Measurements from ENCODE around the gene CLDN22.

Gene CLDN22

GRCh38 chr4:183291070-183291469, 29.0 kb downstream of the CLDN22 start:
- no peaks in the 10 kb centered on the region for H3K9me3 Mint-ChIP-seq
- H3K27me3 Mint-ChIP-seq, result no peaks in the 10 kb centered on the region
- H3K4me1 Mint-ChIP-seq, result no peaks in the 10 kb centered on the region
- no peak overlapping the region for H3K27ac Mint-ChIP-seq
- ATAC-seq (replicated peaks) (no peak), DNase-seq (no peak)
- no peaks in the 10 kb centered on the region for H3K36me3 Mint-ChIP-seq
- H3K4me3 Mint-ChIP-seq, result no peak overlapping the region

- no peaks in the 10 kb centered on the region for H3K27me3 Mint-ChIP-seq
- no peaks in the 10 kb centered on the region for H3K9me3 Mint-ChIP-seq
- H3K4me3 Mint-ChIP-seq, result no peak overlapping the region
- H3K36me3 Mint-ChIP-seq, result no peaks in the 10 kb centered on the region
- H3K4me1 Mint-ChIP-seq, result no peaks in the 10 kb centered on the region
- no peak overlapping the region for H3K27ac Mint-ChIP-seq
- DNase-seq (no peak), ATAC-seq (replicated peaks) (no peak)
Measured at GRCh38 chr4:183289688-183290087, 30.4 kb downstream of the CLDN22 start.

GRCh38 chr4:183288955-183289354, 31.1 kb downstream of the CLDN22 start:
- no peaks in the 10 kb centered on the region for H3K4me1 Mint-ChIP-seq
- no peak overlapping the region for H3K27ac Mint-ChIP-seq
- ATAC-seq (replicated peaks) (peak; percentile 29 to 36), DNase-seq (no peak)
- no peaks in the 10 kb centered on the region for H3K27me3 Mint-ChIP-seq
- no peaks in the 10 kb centered on the region for H3K36me3 Mint-ChIP-seq
- no peaks in the 10 kb centered on the region for H3K9me3 Mint-ChIP-seq
- H3K4me3 Mint-ChIP-seq, result no peak overlapping the region

- Mint-ChIP-seq H3K36me3 (no peaks in the 10 kb centered on the region), H3K27ac (no peak overlapping the region), H3K4me1 (no peaks in the 10 kb centered on the region), H3K27me3 (no peaks in the 10 kb centered on the region), H3K4me3 (no peak overlapping the region), H3K9me3 (no peaks in the 10 kb centered on the region)
- ATAC-seq (replicated peaks) (no peak), DNase-seq (no peak)
Measured at GRCh38 chr4:183287677-183288076, 32.4 kb downstream of the CLDN22 start.

GRCh38 chr4:183287309-183287659, 32.8 kb downstream of the CLDN22 start:
- H3K4me3 Mint-ChIP-seq, result no peak overlapping the region
- H3K9me3 Mint-ChIP-seq, result no peaks in the 10 kb centered on the region
- ATAC-seq (replicated peaks) (no peak), DNase-seq (no peak)
- H3K27ac Mint-ChIP-seq, result no peak overlapping the region
- no peaks in the 10 kb centered on the region for H3K4me1 Mint-ChIP-seq
- H3K27me3 Mint-ChIP-seq, result peaks cover 0 to 4% of the 10 kb centered on the region in 2 donors
- no peaks in the 10 kb centered on the region for H3K36me3 Mint-ChIP-seq

- ATAC-seq (replicated peaks), result no peak
Measured at GRCh38 chr4:183286590-183287308, 33.3 kb downstream of the CLDN22 start.

GRCh38 chr4:183285886-183286285, 34.2 kb downstream of the CLDN22 start:
- no peak for DNase-seq
- Mint-ChIP-seq H3K36me3 (no peaks in the 10 kb centered on the region), H3K4me1 (no peaks in the 10 kb centered on the region), H3K4me3 (no peak overlapping the region), H3K9me3 (no peaks in the 10 kb centered on the region), H3K27me3 (peaks cover 0 to 5% of the 10 kb centered on the region in 2 donors), H3K27ac (no peak overlapping the region)
- ATAC-seq (replicated peaks), result no peak

More at GRCh38 chr4:183286590-183287308, 33.3 kb downstream of the CLDN22 start:
- H3K27ac Mint-ChIP-seq, result no peak overlapping the region
- H3K4me3 Mint-ChIP-seq, result no peak overlapping the region
- no peaks in the 10 kb centered on the region for H3K9me3 Mint-ChIP-seq
- H3K4me1 Mint-ChIP-seq, result no peaks in the 10 kb centered on the region
- no peak for DNase-seq
- H3K36me3 Mint-ChIP-seq, result no peaks in the 10 kb centered on the region
- H3K27me3 Mint-ChIP-seq, result peaks cover 0 to 4% of the 10 kb centered on the region in 2 donors

GRCh38 chr4:183284965-183285364, 35.1 kb downstream of the CLDN22 start:
- H3K36me3 Mint-ChIP-seq, result no peaks in the 10 kb centered on the region
- H3K27me3 Mint-ChIP-seq, result peaks cover 0 to 14% of the 10 kb centered on the region in 2 donors
- ATAC-seq (replicated peaks) (no peak), DNase-seq (no peak)
- no peak overlapping the region for H3K4me3 Mint-ChIP-seq
- no peak overlapping the region for H3K27ac Mint-ChIP-seq
- no peaks in the 10 kb centered on the region for H3K4me1 Mint-ChIP-seq
- no peaks in the 10 kb centered on the region for H3K9me3 Mint-ChIP-seq

- H3K36me3 Mint-ChIP-seq, result no peaks in the 10 kb centered on the region
- H3K27ac Mint-ChIP-seq, result no peak overlapping the region
- no peak for ATAC-seq (replicated peaks)
- peaks cover 0 to 15% of the 10 kb centered on the region in 2 donors for H3K27me3 Mint-ChIP-seq
- H3K9me3 Mint-ChIP-seq, result no peaks in the 10 kb centered on the region
- no peaks in the 10 kb centered on the region for H3K4me1 Mint-ChIP-seq
- no peak for DNase-seq
- no peak overlapping the region for H3K4me3 Mint-ChIP-seq
Measured at GRCh38 chr4:183284258-183284785, 35.8 kb downstream of the CLDN22 start.

GRCh38 chr4:183276106-183276505, 44.0 kb downstream of the CLDN22 start:
- DNase-seq (no peak), ATAC-seq (replicated peaks) (no peak)
- Mint-ChIP-seq H3K27ac (no peak overlapping the region), H3K27me3 (peaks cover 0 to 12% of the 10 kb centered on the region in 2 donors), H3K4me3 (no peak overlapping the region), H3K9me3 (peaks cover 8% of the 10 kb centered on the region in 2 donors), H3K4me1 (no peaks in the 10 kb centered on the region), H3K36me3 (no peaks in the 10 kb centered on the region)

GRCh38 chr4:183272384-183272783, 47.7 kb downstream of the CLDN22 start:
- DNase-seq (no peak), ATAC-seq (replicated peaks) (no peak)
- H3K4me3 Mint-ChIP-seq, result no peak overlapping the region
- no peaks in the 10 kb centered on the region for H3K36me3 Mint-ChIP-seq
- H3K4me1 Mint-ChIP-seq, result no peaks in the 10 kb centered on the region
- peaks cover 8% of the 10 kb centered on the region in 2 donors for H3K9me3 Mint-ChIP-seq
- no peak overlapping the region for H3K27ac Mint-ChIP-seq
- no peaks in the 10 kb centered on the region for H3K27me3 Mint-ChIP-seq

- no peak overlapping the region for H3K4me3 Mint-ChIP-seq
- H3K4me1 Mint-ChIP-seq, result no peaks in the 10 kb centered on the region
Measured at GRCh38 chr4:183268556-183268955, 51.5 kb downstream of the CLDN22 start.

More at GRCh38 chr4:183268556-183268955, 51.5 kb downstream of the CLDN22 start:
- Mint-ChIP-seq H3K27me3 (no peaks in the 10 kb centered on the region), H3K9me3 (no peaks in the 10 kb centered on the region), H3K36me3 (no peaks in the 10 kb centered on the region), H3K27ac (no peak overlapping the region)
- ATAC-seq (replicated peaks), result no peak
- DNase-seq, result no peak

All from stimulated activated naive B cell treated with anti-CD40 and anti-IgM and Interleukin-4, amounts not matched to agents 10 μg/mL and 1 μg/mL and 100 μg/mL, for 72 hours (primary cell).